GM19193 (cell line): ENCODE results near the gene ERGIC1.

Source experiments
- POLR2A ChIP-seq: IDR thresholded peaks from 4 replicates; pipeline ENCODE4 v1.6.1; 2011; ENCODE audit not compliant: insufficient read depth, insufficient read length; ENCODE audit errors: extremely low read depth

The ERGIC1 gene

DNA sequence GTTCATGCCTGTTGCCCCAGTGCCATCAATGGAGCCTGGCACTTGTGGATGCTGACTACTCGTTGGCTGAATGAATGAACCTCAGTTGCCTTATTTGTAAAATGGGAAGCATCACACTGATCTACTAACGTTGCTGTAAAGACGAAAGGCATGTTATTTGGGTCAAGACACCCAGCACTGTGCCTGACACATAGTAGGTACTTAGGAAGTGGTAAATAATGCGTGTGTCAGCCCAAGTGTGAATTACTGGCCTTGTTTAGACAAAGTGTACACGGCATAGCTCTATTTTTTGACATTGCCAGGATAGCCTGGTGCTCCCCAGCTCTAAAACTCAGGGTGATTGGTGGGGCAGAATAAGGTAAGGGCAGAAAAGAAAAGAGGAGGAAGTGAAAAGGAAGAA, 27.4 kb downstream of the ERGIC1 start:
- TF ChIP-seq POLR2A, result no peak

- no peak for TF ChIP-seq POLR2A
Measured at GRCh38 chr5:172862165-172862801, 28.2 kb downstream of the ERGIC1 start.

GRCh38 chr5:172864747-172865146, 30.7 kb downstream of the ERGIC1 start:
- TF ChIP-seq POLR2A, result no peak

GRCh38 chr5:172866378-172866777, 32.3 kb downstream of the ERGIC1 start:
- TF ChIP-seq POLR2A, result no peak

- TF ChIP-seq POLR2A, result no peak
Measured at GRCh38 chr5:172866802-172867748, 33.0 kb downstream of the ERGIC1 start.

GRCh38 chr5:172867761-172868435, 33.8 kb downstream of the ERGIC1 start:
- TF ChIP-seq POLR2A, result no peak

DNA sequence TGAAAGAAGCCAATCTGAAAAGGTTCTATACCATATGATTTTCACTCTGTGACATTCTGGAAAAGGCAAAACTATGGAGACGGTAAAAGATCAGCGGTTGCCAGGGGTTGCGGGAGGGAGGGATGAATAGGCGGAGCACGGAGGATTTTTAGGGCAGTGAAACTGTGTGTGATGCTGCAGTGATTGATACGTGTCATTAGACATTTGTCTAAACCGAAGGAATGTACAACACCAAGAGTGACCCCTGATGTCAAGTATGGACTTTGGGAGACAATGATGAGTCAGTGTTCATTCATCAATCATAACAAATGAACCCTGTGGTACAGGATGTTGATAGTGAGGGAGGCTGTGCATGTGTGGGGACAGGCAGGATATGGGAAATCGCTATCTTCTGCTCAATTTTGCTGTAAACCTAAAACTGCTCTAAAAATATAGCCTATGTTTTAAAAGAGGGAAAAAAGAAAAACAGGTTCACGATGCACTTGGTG, 34.4 kb downstream of the ERGIC1 start:
- TF ChIP-seq POLR2A, result no peak

- TF ChIP-seq POLR2A, result no peak
Measured at GRCh38 chr5:172868924-172869591, 35.0 kb downstream of the ERGIC1 start.

- TF ChIP-seq POLR2A, result no peak
Measured at GRCh38 chr5:172869691-172870090, 35.6 kb downstream of the ERGIC1 start.

DNA sequence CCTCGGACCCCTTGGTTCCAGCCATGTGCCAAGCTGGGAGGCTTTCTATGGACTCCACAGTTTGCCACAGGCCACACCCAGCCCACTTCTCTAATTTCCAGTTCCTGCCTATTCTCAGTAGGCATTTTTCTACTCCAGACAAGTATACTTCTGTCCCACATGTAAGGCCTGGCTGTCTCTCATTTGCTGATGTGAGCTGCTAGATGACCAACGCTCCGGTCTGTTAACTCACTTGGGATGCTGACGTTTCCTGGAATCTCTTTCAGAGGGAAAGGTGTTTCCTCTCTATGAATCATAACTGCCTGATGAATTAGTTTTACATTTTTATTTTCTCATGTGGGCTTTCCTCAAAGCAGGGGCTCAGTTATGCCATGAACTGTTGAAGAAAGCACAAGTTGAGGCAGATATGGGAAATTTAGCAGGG, 36.3 kb downstream of the ERGIC1 start:
- no peak for TF ChIP-seq POLR2A

GRCh38 chr5:172870715-172871461, 36.8 kb downstream of the ERGIC1 start:
- TF ChIP-seq POLR2A, result no peak

- TF ChIP-seq POLR2A, result no peak
Measured at GRCh38 chr5:172871536-172871935, 37.5 kb downstream of the ERGIC1 start.

DNA sequence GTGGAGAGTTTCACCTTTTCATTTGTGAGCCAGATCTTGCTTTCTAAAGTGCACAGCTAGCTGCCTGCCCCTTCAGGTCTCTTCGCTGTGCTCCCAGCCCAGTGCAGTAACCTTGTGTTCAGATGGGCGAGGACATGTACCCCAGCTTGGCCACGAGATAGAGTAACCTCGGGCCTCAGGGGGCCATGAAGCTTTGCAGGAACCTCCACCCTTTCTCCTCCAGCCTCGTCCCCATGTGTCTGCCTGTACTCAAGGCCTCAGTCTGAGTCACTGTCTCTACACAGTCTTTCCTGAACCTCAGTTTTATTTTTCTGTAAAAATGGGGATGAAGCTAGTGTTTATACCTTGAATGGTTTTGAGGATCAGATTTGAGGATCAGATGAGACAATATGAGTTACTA, 37.9 kb downstream of the ERGIC1 start:
- TF ChIP-seq POLR2A, result no peak

DNA sequence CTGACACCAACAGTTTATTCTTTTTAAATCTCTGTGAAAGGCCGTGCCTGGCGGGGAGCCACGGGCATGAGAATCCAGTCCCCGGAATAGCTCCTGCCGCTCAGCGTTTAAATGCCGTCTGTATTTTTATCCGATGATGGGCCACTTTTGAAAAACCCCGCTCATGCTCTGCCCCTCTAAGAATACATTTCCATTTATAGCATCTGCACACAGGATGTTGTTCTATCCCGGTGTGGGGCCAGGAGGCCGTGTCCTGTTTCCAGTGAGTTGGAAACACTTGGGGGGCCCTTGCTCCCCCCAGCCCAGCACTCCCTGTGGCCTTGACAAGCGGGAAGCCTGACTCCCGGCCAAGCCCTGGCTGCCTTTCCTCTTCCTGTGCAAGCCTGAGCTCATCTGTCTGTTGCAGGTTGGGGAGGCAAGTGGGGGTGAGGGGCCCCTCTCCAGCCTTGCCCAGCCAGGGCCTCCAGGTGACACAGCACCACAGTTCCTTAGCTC, 39.0 kb downstream of the ERGIC1 start:
- TF ChIP-seq POLR2A, result no peak
